Activated CD8-positive, alpha-beta T cell treated with anti-CD3 and anti-CD28 coated beads, Interleukin-2, amount 10 ng/mL, durations not matched to agents 7 days and 5 days (primary cell): ENCODE data around the gene SUGCT. TPM values are rescaled to one million over a fixed set of nuclear protein-coding genes. Genes with fewer than 3 reads are reported as not detected.
"Not testable (repeated sequence)": the region's sequence is repeated elsewhere in the genome, so short reads cannot be mapped to it uniquely, and the experiment has no call there.

Source experiments
- ATAC-seq: fragments of 150-1000 bp; cut with Tn5 transposase; one replicate; pipeline ENCODE4 v1.10.0; 2021; ENCODE audit warnings: moderate library complexity
- CTCF ChIA-PET: fragments of 350-600 bp; sonication (Branson Sonifier 250); formaldehyde crosslinking; loops from one replicate; lab custom pipeline; 2021; ENCODE audit warnings: antibody characterized with exemption; lab: Charles Lee
- POLR2A ChIA-PET: fragments of 350-600 bp; sonication (Branson Sonifier 250); formaldehyde crosslinking; loops from one replicate; lab custom pipeline; 2021; ENCODE audit warnings: antibody characterized with exemption; lab: Charles Lee
- DNase-seq: peaks from one replicate; pipeline ENCODE4 v3.0.0-alpha.2; 2020
- H3K27ac Mint-ChIP-seq: one replicate; pipeline ENCODE4 v1.8.0; 2021; ENCODE audit warnings: mild to moderate bottlenecking, mixed read lengths
- H3K27me3 Mint-ChIP-seq: one replicate; pipeline ENCODE4 v1.8.0; 2021; ENCODE audit warnings: low read depth, mixed read lengths
- H3K36me3 Mint-ChIP-seq: one replicate; pipeline ENCODE4 v1.8.0; 2021; ENCODE audit warnings: low read depth, mixed read lengths
- H3K4me1 Mint-ChIP-seq: one replicate; pipeline ENCODE4 v1.8.0; 2021; ENCODE audit warnings: low read depth, mixed read lengths
- H3K4me3 Mint-ChIP-seq: one replicate; pipeline ENCODE4 v1.8.0; 2021; ENCODE audit warnings: mild to moderate bottlenecking, mixed read lengths
- H3K9me3 Mint-ChIP-seq: one replicate; pipeline ENCODE4 v1.8.0; 2022; ENCODE audit warnings: mixed read lengths; ENCODE audit not compliant: insufficient read depth
- total RNA-seq, 2 experiments: library from RNA; stranded (reverse); gene quantifications; one replicate each; pipeline ENCODE4 v1.2.3, GENCODE V29; 2021

SUGCT gene
- total RNA-seq, 2 experiments from 2014 or later, result 0.44 TPM; not detected in 1

DNA sequence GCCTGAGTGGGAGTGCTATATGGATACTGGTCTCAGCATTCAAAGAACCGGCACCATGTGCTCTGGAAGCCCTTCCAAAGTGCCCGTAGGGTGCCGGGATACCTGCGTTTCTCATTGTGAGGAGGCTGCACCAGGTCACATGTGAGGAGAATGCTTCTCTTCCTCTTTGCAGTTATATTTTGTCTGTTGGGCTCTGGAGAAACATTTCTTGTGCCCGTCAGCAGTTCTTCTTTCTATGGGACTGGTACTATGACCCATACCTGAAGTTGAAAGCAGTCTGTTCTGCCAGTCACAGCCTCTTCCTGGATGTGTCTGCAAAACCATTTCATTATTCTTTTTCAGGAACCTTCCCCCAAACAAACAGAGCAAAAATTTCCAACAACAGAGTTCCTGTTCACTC, 465.0 kb downstream of the SUGCT start:
- DNase-seq, result no peak
- H3K27me3 Mint-ChIP-seq, result peaks cover 10% of the 10 kb centered on the region
- POLR2A ChIA-PET, result no interaction called here
- H3K4me3 Mint-ChIP-seq, result no peak overlapping the region
- CTCF ChIA-PET, result no interaction called here
- no peaks in the 10 kb centered on the region for H3K9me3 Mint-ChIP-seq
- no peaks in the 10 kb centered on the region for H3K36me3 Mint-ChIP-seq
- H3K27ac Mint-ChIP-seq, result no peak overlapping the region
- no peak for ATAC-seq
- H3K4me1 Mint-ChIP-seq, result peaks cover 22% of the 10 kb centered on the region

GRCh38 chr7:40602351-40602750, 467.5 kb downstream of the SUGCT start:
- CTCF ChIA-PET, POLR2A ChIA-PET, H3K4me3 Mint-ChIP-seq, ATAC-seq, H3K27ac Mint-ChIP-seq, H3K9me3 Mint-ChIP-seq, H3K36me3 Mint-ChIP-seq, DNase-seq, H3K27me3 Mint-ChIP-seq: not testable (repeated sequence)
- H3K4me1 Mint-ChIP-seq, result peaks cover 26% of the 10 kb centered on the region

GRCh38 chr7:40604601-40605438, 470.0 kb downstream of the SUGCT start:
- DNase-seq (peak; percentile 46), ATAC-seq (peak; percentile 77)
- H3K9me3 Mint-ChIP-seq, result no peaks in the 10 kb centered on the region
- H3K36me3 Mint-ChIP-seq, result no peaks in the 10 kb centered on the region
- H3K27ac Mint-ChIP-seq, result no peak overlapping the region
- H3K27me3 Mint-ChIP-seq, result no peaks in the 10 kb centered on the region
- ChIA-PET CTCF (interaction anchor here (0.7 to 2.7 kb wide), 7 partner anchors 9 to 372 kb away, joined by 3 to 32 read pairs (median 4); no protein-coding TSS in a partner anchor), POLR2A (no interaction called here)
- H3K4me1 Mint-ChIP-seq, result peaks cover 11% of the 10 kb centered on the region
- no peak overlapping the region for H3K4me3 Mint-ChIP-seq

- H3K27ac Mint-ChIP-seq, result no peak overlapping the region
- CTCF ChIA-PET, result interaction anchor here (1.4 to 2.1 kb wide), 3 partner anchors 11 to 376 kb away, joined by 3 to 7 read pairs (median 3); no protein-coding TSS in a partner anchor
- H3K27me3 Mint-ChIP-seq, result no peaks in the 10 kb centered on the region
- no peaks in the 10 kb centered on the region for H3K9me3 Mint-ChIP-seq
- DNase-seq (no peak), ATAC-seq (no peak)
- no peak overlapping the region for H3K4me3 Mint-ChIP-seq
- no peaks in the 10 kb centered on the region for H3K36me3 Mint-ChIP-seq
- POLR2A ChIA-PET, result interaction anchor here (0.6 kb wide), 1 partner anchor 671 kb away, joined by 3 read pairs; no protein-coding TSS in a partner anchor
- peaks cover 4% of the 10 kb centered on the region for H3K4me1 Mint-ChIP-seq
Measured at GRCh38 chr7:40608321-40609075, 473.7 kb downstream of the SUGCT start.

DNA sequence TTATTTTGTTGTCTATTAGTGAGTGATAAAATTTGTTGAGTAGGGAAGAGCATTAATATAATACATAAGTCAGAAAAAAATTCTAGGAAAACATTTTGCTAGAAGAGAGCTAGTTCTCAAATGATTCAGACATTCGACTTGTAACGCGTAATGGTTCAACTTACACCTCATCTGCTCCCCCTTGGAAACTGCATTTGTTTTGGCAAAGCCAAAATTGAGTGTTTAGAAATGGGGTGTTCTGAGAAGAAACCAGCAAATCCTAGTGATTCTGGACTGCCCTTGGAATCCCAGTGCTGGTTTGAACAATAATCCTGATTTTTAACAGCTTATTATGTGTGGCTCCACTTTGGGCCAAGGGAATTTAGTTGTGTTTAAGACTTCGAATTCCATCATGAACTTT, 475.7 kb downstream of the SUGCT start:
- H3K4me1 Mint-ChIP-seq, result peaks cover 4% of the 10 kb centered on the region
- CTCF ChIA-PET, result no interaction called here
- no peaks in the 10 kb centered on the region for H3K27me3 Mint-ChIP-seq
- H3K4me3 Mint-ChIP-seq, result no peak overlapping the region
- no peak for ATAC-seq
- H3K9me3 Mint-ChIP-seq, result no peaks in the 10 kb centered on the region
- H3K27ac Mint-ChIP-seq, result no peak overlapping the region
- POLR2A ChIA-PET, result no interaction called here
- no peak for DNase-seq
- H3K36me3 Mint-ChIP-seq, result no peaks in the 10 kb centered on the region

GRCh38 chr7:40611095-40611871, 476.5 kb downstream of the SUGCT start:
- DNase-seq (no peak), ATAC-seq (no peak)
- POLR2A ChIA-PET, result no interaction called here
- CTCF ChIA-PET, result no interaction called here
- H3K27ac Mint-ChIP-seq, result no peak overlapping the region
- H3K9me3 Mint-ChIP-seq, result no peaks in the 10 kb centered on the region
- no peaks in the 10 kb centered on the region for H3K36me3 Mint-ChIP-seq
- no peaks in the 10 kb centered on the region for H3K27me3 Mint-ChIP-seq
- H3K4me1 Mint-ChIP-seq, result no peaks in the 10 kb centered on the region
- no peak overlapping the region for H3K4me3 Mint-ChIP-seq

DNA sequence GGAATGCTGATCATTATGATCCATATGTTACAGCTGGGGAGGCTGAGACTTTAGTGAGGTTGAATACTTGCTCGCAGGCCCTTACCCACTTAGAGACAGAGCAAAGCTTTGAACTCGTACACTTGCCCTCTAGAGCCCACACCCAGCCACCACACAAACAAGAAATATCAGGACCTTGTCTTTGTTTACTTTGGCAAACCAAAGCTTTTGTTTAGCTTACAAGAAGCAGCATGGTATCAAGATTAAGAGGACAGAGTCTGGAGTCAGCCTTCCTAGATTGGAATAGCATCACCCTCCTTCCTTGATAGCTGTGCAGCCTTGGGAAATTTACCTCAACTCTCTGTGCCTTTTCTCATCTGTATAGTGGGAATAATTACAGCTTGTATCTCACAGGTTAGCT, 477.5 kb downstream of the SUGCT start:
- no peak for ATAC-seq
- DNase-seq, result no peak
- no peaks in the 10 kb centered on the region for H3K27me3 Mint-ChIP-seq
- no peaks in the 10 kb centered on the region for H3K9me3 Mint-ChIP-seq
- no peaks in the 10 kb centered on the region for H3K4me1 Mint-ChIP-seq
- ChIA-PET CTCF (no interaction called here), POLR2A (no interaction called here)
- no peak overlapping the region for H3K27ac Mint-ChIP-seq
- no peaks in the 10 kb centered on the region for H3K36me3 Mint-ChIP-seq
- H3K4me3 Mint-ChIP-seq, result no peak overlapping the region

- DNase-seq, result no peak
- H3K4me1 Mint-ChIP-seq, result no peaks in the 10 kb centered on the region
- ChIA-PET CTCF (no interaction called here), POLR2A (no interaction called here)
- H3K4me3 Mint-ChIP-seq, result no peak overlapping the region
- no peaks in the 10 kb centered on the region for H3K36me3 Mint-ChIP-seq
- no peaks in the 10 kb centered on the region for H3K9me3 Mint-ChIP-seq
- no peak for ATAC-seq
- H3K27ac Mint-ChIP-seq, result no peak overlapping the region
- H3K27me3 Mint-ChIP-seq, result peaks cover 3% of the 10 kb centered on the region
Measured at GRCh38 chr7:40619647-40620046, 484.8 kb downstream of the SUGCT start.

DNA sequence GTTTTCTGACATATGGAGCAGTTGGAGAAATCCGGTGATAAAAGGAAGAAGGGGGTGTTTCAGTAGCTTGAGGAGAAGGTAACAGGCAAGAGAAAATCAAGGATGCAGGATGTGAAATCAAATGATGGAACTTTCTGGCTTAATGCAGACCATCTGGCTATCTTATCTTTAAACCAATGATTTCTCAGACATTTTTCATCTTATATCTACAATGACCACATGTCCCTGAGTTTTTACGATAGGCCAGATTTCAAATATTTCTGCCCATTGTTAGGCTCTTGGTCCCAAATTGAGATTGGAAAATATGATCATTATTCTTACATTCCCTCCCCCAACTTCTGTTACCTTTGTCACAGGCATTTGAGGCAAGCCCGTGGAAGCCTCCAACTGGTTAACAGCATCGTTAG, 486.8 kb downstream of the SUGCT start:
- DNase-seq (no peak), ATAC-seq (no peak)
- H3K4me1 Mint-ChIP-seq, result no peaks in the 10 kb centered on the region
- H3K9me3 Mint-ChIP-seq, result no peaks in the 10 kb centered on the region
- no peaks in the 10 kb centered on the region for H3K36me3 Mint-ChIP-seq
- CTCF ChIA-PET, result no interaction called here
- POLR2A ChIA-PET, result no interaction called here
- no peak overlapping the region for H3K4me3 Mint-ChIP-seq
- peaks cover 9% of the 10 kb centered on the region for H3K27me3 Mint-ChIP-seq
- no peak overlapping the region for H3K27ac Mint-ChIP-seq

- Mint-ChIP-seq H3K36me3 (no peaks in the 10 kb centered on the region), H3K27ac (no peak overlapping the region), H3K4me3 (no peak overlapping the region), H3K27me3 (peaks cover 9% of the 10 kb centered on the region), H3K4me1 (no peaks in the 10 kb centered on the region), H3K9me3 (no peaks in the 10 kb centered on the region)
- ChIA-PET POLR2A (no interaction called here), CTCF (no interaction called here)
- ATAC-seq (no peak), DNase-seq (no peak)
Measured at GRCh38 chr7:40622941-40623501, 488.2 kb downstream of the SUGCT start.

DNA sequence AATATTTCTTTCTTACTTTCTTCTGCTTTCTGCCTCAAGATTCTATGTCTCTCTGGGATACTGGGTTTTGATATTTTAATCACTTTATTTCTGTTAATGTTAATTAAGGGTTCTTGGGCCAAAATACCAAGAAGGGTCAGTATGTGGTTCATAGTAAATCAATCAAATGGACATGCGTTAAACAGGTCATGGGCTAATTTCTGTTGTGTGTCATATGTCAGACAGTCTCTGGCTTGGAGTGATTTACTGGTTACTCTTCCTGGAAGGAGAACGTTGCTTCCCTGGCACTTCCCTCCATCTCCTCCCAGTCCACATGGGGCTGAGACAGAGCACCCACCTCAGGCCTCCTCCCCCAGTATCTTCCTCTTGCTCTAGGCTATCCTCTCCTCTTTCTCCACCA, 489.1 kb downstream of the SUGCT start:
- POLR2A ChIA-PET, result no interaction called here
- H3K4me1 Mint-ChIP-seq, result no peaks in the 10 kb centered on the region

More for the DNA sequence above, 489.1 kb downstream of the SUGCT start:
- ATAC-seq (no peak), DNase-seq (no peak)
- H3K27ac Mint-ChIP-seq, result no peak overlapping the region
- H3K9me3 Mint-ChIP-seq, result no peaks in the 10 kb centered on the region
- H3K4me3 Mint-ChIP-seq, result no peak overlapping the region
- CTCF ChIA-PET, result no interaction called here
- no peaks in the 10 kb centered on the region for H3K36me3 Mint-ChIP-seq
- H3K27me3 Mint-ChIP-seq, result peaks cover 9% of the 10 kb centered on the region
